ENCODE measurements around the gene MT3. TPM values are rescaled to one million over a fixed set of nuclear protein-coding genes. Genes with fewer than 3 reads are reported as not detected.

The MT3 gene
- total and polyA plus RNA-seq, 2 of the 8 experiments (the other 6 are each of a cell fraction or from before 2014, with no cell fraction given): 0.17 TPM; not detected in 1

DNA sequence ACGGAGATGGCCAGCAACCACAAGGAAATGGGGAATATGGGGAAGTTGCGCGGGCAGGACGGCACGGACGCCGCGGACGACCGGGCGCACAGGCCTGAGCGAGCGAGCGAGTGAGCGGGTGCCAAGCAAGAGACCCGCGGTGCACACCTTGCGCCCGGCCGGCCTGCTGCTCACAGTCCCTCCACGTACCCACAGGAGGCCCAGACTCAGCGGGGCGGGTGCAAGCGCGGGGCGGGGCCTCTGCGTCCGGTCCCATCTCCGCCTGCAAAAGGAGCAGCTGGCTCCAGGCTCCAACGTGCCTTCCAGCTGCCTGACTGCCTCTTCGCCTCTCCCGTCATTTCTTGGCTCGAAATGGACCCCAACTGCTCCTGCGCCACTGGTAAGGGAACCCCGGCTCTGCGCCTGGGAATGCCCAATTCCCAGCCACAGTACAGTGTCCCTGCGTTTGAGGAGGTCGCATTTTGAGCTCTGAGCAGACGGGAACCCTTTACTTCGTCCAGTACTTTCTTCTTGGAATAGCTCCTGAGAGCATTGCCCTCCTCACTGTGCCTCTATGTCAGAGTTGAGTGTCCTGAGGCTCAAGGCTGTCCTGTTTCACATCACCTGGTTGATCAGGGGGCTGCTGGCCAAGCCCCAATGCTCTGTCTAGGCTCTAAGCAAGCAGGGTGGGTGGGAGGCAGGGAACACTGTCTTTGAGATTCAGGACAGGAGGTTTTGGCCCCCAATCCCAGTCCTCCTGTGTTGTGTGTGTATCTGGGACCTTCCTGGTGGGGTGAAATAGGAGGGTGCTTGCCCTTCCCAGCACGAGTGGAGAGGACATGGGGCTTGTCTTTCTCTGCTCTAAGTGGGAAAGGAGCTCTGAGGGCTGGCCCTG, 28.1 kb downstream of the MT3 start:
- H4K91ac ChIP-seq (replicated peaks; ENCODE audit: insufficient read length, low read length): peak overlapping the region; percentile 89
- DNase-seq (ENCODE audit: low read depth in 1 of 2, low spot score in 2 of 2) (peak in 1 of 2 experiments; percentile 70), FAIRE-seq (no peak)
- peak overlapping the region; percentile 38; the same call in 1 of the 2 replicates for H2AFZ ChIP-seq (ENCODE audit: low read length)
- H2BK20ac ChIP-seq (ENCODE audit: low read length): peak overlapping the region; percentile 43; the same call in 1 of the 2 replicates
- H2BK5ac ChIP-seq (ENCODE audit: low read depth, low read length): no peak overlapping the region
- peaks cover 35 to 74% (median 65%) of the 10 kb centered on the region in 4 experiments for H3K27me3 ChIP-seq (replicated peaks in 1 of 4; ENCODE audit: control insufficient read depth in 3 of 4, extremely low read depth in 1 of 4, insufficient read depth in 3 of 4, low read length in 3 of 4)
- POLR2A ChIA-PET (ENCODE audit: partially characterized antibody): interaction anchor here (0.6 to 3.9 kb wide), 10 partner anchors 9 to 85 kb away, joined by 3 to 31 read pairs (median 4); partner anchors contain the start of genes MT1E and MT2A
- H2AK5ac ChIP-seq (ENCODE audit: low read depth, low read length): no peak overlapping the region; the same call in 1 of the 2 replicates
- H3K56ac ChIP-seq (replicated peaks; ENCODE audit: insufficient read length, low read depth, low read length): no peak overlapping the region
- H3K79me1 ChIP-seq (ENCODE audit: low read depth, low read length): no peaks in the 10 kb centered on the region
- peak overlapping the region; percentile 72; the same call in 1 of the 2 replicates for H3K18ac ChIP-seq (ENCODE audit: extremely low read depth, low read length)
- H3K27ac ChIP-seq (ENCODE audit: low read depth, low read length): no peak overlapping the region
- no peak overlapping the region for H3K14ac ChIP-seq (ENCODE audit: insufficient read length)
- no peak overlapping the region for H3K4ac ChIP-seq (replicated peaks; ENCODE audit: insufficient read length, low read depth, low read length)
- peaks cover 0 to 18% (median 12%) of the 10 kb centered on the region in 4 experiments; a peak in 6 of 7 replicates for H3K4me1 ChIP-seq (replicated peaks in 1 of 4; ENCODE audit: control insufficient read depth in 3 of 4, insufficient read depth in 4 of 4, low read length in 3 of 4)
- no peaks in the 10 kb centered on the region for H3K79me2 ChIP-seq (ENCODE audit: control insufficient read depth in 1 of 2, insufficient read depth in 2 of 2, low read length in 2 of 2)
- CTCF ChIA-PET (ENCODE audit: partially characterized antibody): interaction anchor here (0.9 to 3.2 kb wide), 10 partner anchors 10 to 60 kb away, joined by 3 to 12 read pairs (median 6); partner anchors contain the start of genes MT1G and MT1M
- no peak overlapping the region for H3K9ac ChIP-seq (replicated peaks in 1 of 4; ENCODE audit: extremely low read depth in 1 of 4, low read depth in 3 of 4, low read length in 3 of 4)
- peaks cover 5% of the 10 kb centered on the region; the same call in 1 of the 2 replicates for H3K23me2 ChIP-seq (ENCODE audit: low read depth, low read length)
- 6% methylated on average over 41 of the region's 41 CpGs; no CpG with 5 or more reads in 1 of the 2 experiments for WGBS, 2 experiments (ENCODE audit: extremely low coverage in 1 of 2, insufficient coverage in 1 of 2, insufficient read length in 1 of 2, insufficient replicate concordance in 2 of 2, low coverage in 1 of 2, low lambda C conversion rate in 2 of 2, missing lambda C conversion rate in 1 of 2)
- no peak overlapping the region for H3K23ac ChIP-seq (ENCODE audit: insufficient read length)
- H3K4me3 ChIP-seq (ENCODE audit: extremely low read depth in 1 of 4, insufficient read depth in 2 of 4, low read depth in 3 of 4, low read length in 4 of 4): peak overlapping the region; percentile 34 to 57 (median 41)
- no peaks in the 10 kb centered on the region for H3K36me3 ChIP-seq (ENCODE audit: control insufficient read depth in 2 of 4, insufficient read depth in 4 of 4, low read length in 3 of 4)
- H4K20me1 ChIP-seq (replicated peaks in 1 of 2; ENCODE audit: control insufficient read depth in 1 of 2, insufficient read depth in 2 of 2, low read length in 2 of 2): peaks cover 2 to 6% of the 10 kb centered on the region in 2 experiments
- no peak overlapping the region for H2BK120ac ChIP-seq (replicated peaks; ENCODE audit: low read depth, low read length)
- peak overlapping the region; percentile 84 to 88 for H3K4me2 ChIP-seq (ENCODE audit: insufficient read depth in 1 of 2, low read depth in 2 of 2, low read length in 2 of 2)
- no peak overlapping the region for H4K8ac ChIP-seq (ENCODE audit: extremely low read depth, insufficient read depth, low read length)
- H4K5ac ChIP-seq (ENCODE audit: insufficient read length, low read depth, low read length): no peak overlapping the region
- H3K9me3 ChIP-seq (ENCODE audit: insufficient read depth in 2 of 2, low read depth in 1 of 2, low read length in 1 of 2): no peaks in the 10 kb centered on the region
- H2BK12ac ChIP-seq (ENCODE audit: low read depth, low read length): peak overlapping the region; percentile 50; the same call in 1 of the 2 replicates
- H2BK15ac ChIP-seq (ENCODE audit: low read length): peak overlapping the region; percentile 36; the same call in 1 of the 2 replicates
- TF ChIP-seq GABPA (IDR thresholded peaks at IDR 0.05; ENCODE audit: borderline replicate concordance, insufficient read depth, low read length) (peak; percentile 60; the same call in 1 of the 2 replicates), SRF (IDR thresholded peaks at IDR 0.05; ENCODE audit: low read depth, low read length) (no peak), SUZ12 (IDR thresholded peaks at IDR 0.05; ENCODE audit: low read length) (peak; percentile 91), HDAC6 (IDR thresholded peaks at IDR 0.05; ENCODE audit: low read depth, low read length) (no peak), RXRA (IDR thresholded peaks at IDR 0.05; ENCODE audit: insufficient read depth, low read depth, low read length) (no peak), EGR1 (IDR thresholded peaks at IDR 0.05; ENCODE audit: borderline replicate concordance, low read depth, low read length) (no peak), POLR2AphosphoS5 (IDR thresholded peaks at IDR 0.05; ENCODE audit: low read depth, low read length) (no peak), BCL11A (IDR thresholded peaks at IDR 0.05; ENCODE audit: low read depth in 2 of 2, low read length in 2 of 2) (no peak), SIN3A (conservative IDR thresholded peaks at IDR 0.05 in 1 of 2, IDR thresholded peaks at IDR 0.05 in 1 of 2; ENCODE audit: low read depth in 1 of 2, low read length in 2 of 2) (no peak)
- TF ChIP-seq, protein P1, sequence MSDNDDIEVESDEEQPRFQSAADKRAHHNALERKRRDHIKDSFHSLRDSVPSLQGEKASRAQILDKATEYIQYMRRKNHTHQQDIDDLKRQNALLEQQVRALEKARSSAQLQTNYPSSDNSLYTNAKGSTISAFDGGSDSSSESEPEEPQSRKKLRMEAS (IDR thresholded peaks at IDR 0.05): no peak

Measured in H1 (cell line).